SK-N-SH treated with all-trans-retinoic acid at 6 μM for 48 hours (cell line): ENCODE data around the gene TTC13.

ENCODE experiments used
- POU6F1 ChIP-seq: fragments of 250-450 bp; sonication (Bioruptor Pico); IDR thresholded peaks from 2 replicates; pipeline ENCODE4 v1.8.0; 2021; ENCODE audit warnings: low read depth, mild to moderate bottlenecking, moderate library complexity, borderline replicate concordance
- RARB ChIP-seq: fragments of 250-450 bp; sonication (Bioruptor Pico); IDR thresholded peaks from 2 replicates; pipeline ENCODE4 v1.8.0; 2021; ENCODE audit warnings: mild to moderate bottlenecking, moderate library complexity
- SNAI2 ChIP-seq: fragments of 250-450 bp; sonication (Bioruptor Pico); IDR thresholded peaks from 2 replicates; pipeline ENCODE4 v1.5.0; 2020; ENCODE audit warnings: mild to moderate bottlenecking, moderate library complexity
- TOX ChIP-seq: fragments of 250-450 bp; sonication (Bioruptor Pico); IDR thresholded peaks from 2 replicates; pipeline ENCODE4 v1.8.0; 2021; ENCODE audit warnings: mild to moderate bottlenecking, moderate library complexity, borderline replicate concordance
- ZNF70 ChIP-seq: fragments of 450-650 bp; formaldehyde crosslinking; IDR thresholded peaks from 2 replicates; pipeline ENCODE4 v1.5.0; 2020; ENCODE audit warnings: mild to moderate bottlenecking, moderate library complexity

GRCh38 chr1:230916587-230917283, 61.9 kb downstream of the TTC13 start:
- no peak for TF ChIP-seq POU6F1 (CRISPR knock-in tag)
- no peak for TF ChIP-seq ZNF70
- TF ChIP-seq RARB: no peak
- no peak for TF ChIP-seq TOX (CRISPR knock-in tag)
- no peak for TF ChIP-seq SNAI2 (CRISPR knock-in tag)
